CD4-positive, alpha-beta T cell treated with Interleukin-15 for 1 hour (primary cell): ENCODE results near the gene IGSF23.
"Not testable (repeated sequence)": the region's sequence is repeated elsewhere in the genome, so short reads cannot be mapped to it uniquely, and the experiment has no call there.

ENCODE experiments used
- DNase-seq: peaks from one replicate; pipeline ENCODE4 v3.0.0-alpha.2; 2020

The IGSF23 gene

GRCh38 chr19:44614313-44614712 lies 950 bp downstream of the IGSF23 start:
- DNase-seq = no peak

- DNase-seq = no peak
Observed at GRCh38 chr19:44615863-44616247, 2.5 kb downstream of the IGSF23 start.

GRCh38 chr19:44617110-44617880 lies 3.9 kb downstream of the IGSF23 start:
- DNase-seq = no peak

GRCh38 chr19:44618640-44619357 lies 5.4 kb downstream of the IGSF23 start:
- DNase-seq = no peak

- no peak for DNase-seq
Observed at GRCh38 chr19:44620667-44621066, 7.3 kb downstream of the IGSF23 start.

- no peak for DNase-seq
Observed at GRCh38 chr19:44621367-44621766, 8.0 kb downstream of the IGSF23 start.

GRCh38 chr19:44623080-44623479 lies 9.7 kb downstream of the IGSF23 start:
- peak; percentile 40 for DNase-seq

- DNase-seq = no peak
Observed at GRCh38 chr19:44623626-44624025, 10.3 kb downstream of the IGSF23 start.

- no peak for DNase-seq
Observed at GRCh38 chr19:44624840-44625354, 11.5 kb downstream of the IGSF23 start.

GRCh38 chr19:44625637-44626036 lies 12.3 kb downstream of the IGSF23 start:
- not testable (repeated sequence) for DNase-seq

GRCh38 chr19:44626048-44626624 lies 12.8 kb downstream of the IGSF23 start:
- DNase-seq = no peak

- no peak for DNase-seq
Observed at GRCh38 chr19:44627631-44628030, 14.3 kb downstream of the IGSF23 start.

GRCh38 chr19:44628793-44629192 lies 15.4 kb downstream of the IGSF23 start:
- no peak for DNase-seq

GRCh38 chr19:44631611-44632010 lies 18.2 kb downstream of the IGSF23 start:
- not testable (repeated sequence) for DNase-seq

GRCh38 chr19:44634058-44634457 lies 20.7 kb downstream of the IGSF23 start:
- not testable (repeated sequence) for DNase-seq

- no peak for DNase-seq
Observed at GRCh38 chr19:44634785-44635184, 21.4 kb downstream of the IGSF23 start.

- DNase-seq = peak; percentile 29
Observed at GRCh38 chr19:44635581-44636438, 22.4 kb downstream of the IGSF23 start.

- DNase-seq = no peak
Observed at GRCh38 chr19:44636439-44637389, 23.4 kb downstream of the IGSF23 start.

- no peak for DNase-seq
Observed at GRCh38 chr19:44637390-44637764, 24.0 kb downstream of the IGSF23 start.

GRCh38 chr19:44640518-44640917 lies 27.2 kb downstream of the IGSF23 start:
- DNase-seq = no peak

GRCh38 chr19:44641501-44642265 lies 28.3 kb downstream of the IGSF23 start:
- no peak for DNase-seq
